Measurements from ENCODE around the gene LRRK1.

Gene LRRK1

DNA sequence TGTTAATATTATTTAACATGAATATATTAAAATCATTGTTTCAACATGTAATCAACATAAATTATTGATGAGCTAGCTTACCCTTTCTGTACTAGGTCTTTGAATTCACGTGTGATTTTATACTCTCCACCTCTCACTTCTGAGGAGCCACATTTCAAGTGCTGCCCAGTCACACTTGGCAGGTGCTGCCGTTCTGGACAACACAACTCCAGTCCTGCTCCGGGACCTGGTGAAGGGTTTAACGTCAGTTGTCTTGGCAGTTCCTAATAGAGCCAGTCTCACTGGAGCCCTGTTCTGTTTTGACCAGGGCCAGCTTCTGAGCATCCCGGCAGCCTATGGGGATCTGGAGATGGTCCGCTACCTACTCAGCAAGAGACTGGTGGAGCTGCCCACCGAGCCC, 64.1 kb downstream of the LRRK1 start:
- no peaks in the 10 kb centered on the region for H3K4me1 ChIP-seq (ENCODE audit: control insufficient read depth, insufficient read depth, low read length)
- peaks cover 2 to 3% of the 10 kb centered on the region in 2 donors for H3K9me3 ChIP-seq (ENCODE audit: control insufficient read depth in 2 of 2, low read length in 2 of 2)
- peaks cover 0 to 4% of the 10 kb centered on the region in 2 donors for H3K36me3 ChIP-seq (ENCODE audit: control insufficient read depth in 2 of 2, insufficient read depth in 2 of 2, low read length in 2 of 2)
- H3K27ac ChIP-seq (ENCODE audit: low read length): no peak overlapping the region
- no peak overlapping the region for H3K4me3 ChIP-seq (ENCODE audit: low read length in 2 of 2)
- no peak overlapping the region for H3K9ac ChIP-seq (ENCODE audit: low read length in 2 of 2)
- no peaks in the 10 kb centered on the region for H3K27me3 ChIP-seq (ENCODE audit: control insufficient read depth in 1 of 2, insufficient read depth in 2 of 2, low read length in 2 of 2)

DNA sequence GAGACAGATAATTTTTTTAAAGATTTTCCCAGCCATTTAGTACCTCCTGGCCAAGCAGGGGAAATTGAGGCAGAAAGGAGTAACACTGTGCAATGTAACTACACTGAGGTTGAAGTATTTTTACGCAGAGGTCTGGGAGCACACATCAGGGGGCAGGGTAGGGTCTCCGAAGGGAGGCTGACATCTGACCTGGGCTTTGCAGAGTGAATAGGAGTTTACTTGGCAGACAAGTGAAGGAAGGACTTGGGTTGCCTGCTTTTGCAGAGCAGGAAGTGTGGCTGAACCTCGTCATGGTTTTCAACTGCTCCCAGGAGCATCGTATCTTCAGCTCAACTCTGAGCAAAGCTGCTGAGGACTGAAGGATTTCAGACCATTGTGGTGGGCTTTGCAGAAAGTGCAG, 66.2 kb downstream of the LRRK1 start:
- Histone ChIP-seq H3K36me3 (ENCODE audit: control insufficient read depth in 2 of 2, insufficient read depth in 2 of 2, low read length in 2 of 2) (peaks cover 0 to 11% of the 10 kb centered on the region in 2 donors), H3K4me1 (ENCODE audit: control insufficient read depth, insufficient read depth, low read length) (no peaks in the 10 kb centered on the region), H3K4me3 (ENCODE audit: low read length in 2 of 2) (no peak overlapping the region), H3K27me3 (ENCODE audit: control insufficient read depth in 1 of 2, insufficient read depth in 2 of 2, low read length in 2 of 2) (no peaks in the 10 kb centered on the region), H3K27ac (ENCODE audit: low read length) (no peak overlapping the region), H3K9ac (ENCODE audit: low read length in 2 of 2) (no peak overlapping the region), H3K9me3 (ENCODE audit: control insufficient read depth in 2 of 2, low read length in 2 of 2) (peaks cover 2 to 3% of the 10 kb centered on the region in 2 donors)

DNA sequence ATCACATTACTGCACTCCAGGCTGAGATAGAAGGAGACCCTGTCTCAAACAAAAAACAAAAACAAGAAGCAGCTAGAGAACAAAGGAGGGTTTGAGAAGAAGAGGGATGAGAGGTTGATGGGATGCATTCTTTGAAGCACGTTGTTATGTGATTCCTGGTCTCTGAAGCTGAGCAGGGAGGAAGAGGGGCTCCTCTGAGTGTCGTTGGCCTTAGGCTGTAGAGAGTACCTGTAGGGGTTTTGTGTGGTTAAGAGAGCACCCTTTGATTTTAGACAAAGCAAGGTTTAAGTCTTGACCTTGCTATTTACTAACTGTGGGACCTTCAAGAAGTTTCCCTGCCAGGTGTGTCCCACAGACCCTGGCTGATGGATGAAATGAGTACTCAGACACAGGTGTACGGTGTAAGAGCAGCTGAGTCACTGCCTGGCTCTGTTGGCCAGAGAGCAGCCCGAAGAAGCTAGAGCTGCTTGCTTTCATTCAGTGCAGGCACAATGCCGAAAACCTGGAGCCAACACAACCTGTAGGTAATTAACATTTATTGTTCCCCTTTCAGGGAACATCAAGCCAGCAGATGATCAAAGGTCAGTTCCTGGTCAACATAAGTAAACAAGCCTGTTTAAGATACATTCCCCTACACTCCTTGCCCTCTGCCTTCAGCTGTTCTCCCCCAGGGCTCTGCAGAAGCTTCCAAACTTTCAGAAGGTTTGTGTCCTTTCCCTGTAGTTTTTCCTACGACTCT, 67.2 kb downstream of the LRRK1 start:
- Histone ChIP-seq H3K4me1 (ENCODE audit: control insufficient read depth, insufficient read depth, low read length) (no peaks in the 10 kb centered on the region), H3K36me3 (ENCODE audit: control insufficient read depth in 2 of 2, insufficient read depth in 2 of 2, low read length in 2 of 2) (peaks cover 0 to 11% of the 10 kb centered on the region in 2 donors), H3K4me3 (ENCODE audit: low read length in 2 of 2) (no peak overlapping the region), H3K27me3 (ENCODE audit: control insufficient read depth in 1 of 2, insufficient read depth in 2 of 2, low read length in 2 of 2) (no peaks in the 10 kb centered on the region), H3K9me3 (ENCODE audit: control insufficient read depth in 2 of 2, low read length in 2 of 2) (peaks cover 0 to 3% of the 10 kb centered on the region in 2 donors), H3K27ac (ENCODE audit: low read length) (no peak overlapping the region), H3K9ac (ENCODE audit: low read length in 2 of 2) (no peak overlapping the region)

DNA sequence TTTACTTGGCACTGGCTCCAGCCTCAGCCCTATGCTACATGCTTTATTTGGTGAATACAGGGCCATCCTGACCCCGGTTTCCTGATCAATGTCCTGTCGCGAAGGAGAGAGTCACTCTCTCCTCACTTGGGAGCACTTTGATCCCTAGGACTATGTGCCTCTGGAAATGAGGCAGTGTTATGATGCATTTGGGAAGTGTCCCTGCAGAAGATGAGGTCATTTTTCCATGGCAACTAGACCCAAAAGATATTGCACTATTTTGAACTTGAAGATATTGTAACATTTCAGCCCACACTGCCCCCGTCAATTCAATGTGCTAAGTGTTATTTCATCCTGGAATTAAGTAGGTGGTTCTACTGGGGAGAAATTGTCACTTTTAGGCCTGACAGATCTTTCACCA, 68.0 kb downstream of the LRRK1 start:
- H3K9ac ChIP-seq (ENCODE audit: low read length in 2 of 2): no peak overlapping the region
- no peak overlapping the region for H3K27ac ChIP-seq (ENCODE audit: low read length)
- H3K36me3 ChIP-seq (ENCODE audit: control insufficient read depth in 2 of 2, insufficient read depth in 2 of 2, low read length in 2 of 2): peaks cover 0 to 10% of the 10 kb centered on the region in 2 donors
- peaks cover 0 to 3% of the 10 kb centered on the region in 2 donors for H3K9me3 ChIP-seq (ENCODE audit: control insufficient read depth in 2 of 2, low read length in 2 of 2)
- no peak overlapping the region for H3K4me3 ChIP-seq (ENCODE audit: low read length in 2 of 2)
- H3K27me3 ChIP-seq (ENCODE audit: control insufficient read depth in 1 of 2, insufficient read depth in 2 of 2, low read length in 2 of 2): no peaks in the 10 kb centered on the region
- no peaks in the 10 kb centered on the region for H3K4me1 ChIP-seq (ENCODE audit: control insufficient read depth, insufficient read depth, low read length)

DNA sequence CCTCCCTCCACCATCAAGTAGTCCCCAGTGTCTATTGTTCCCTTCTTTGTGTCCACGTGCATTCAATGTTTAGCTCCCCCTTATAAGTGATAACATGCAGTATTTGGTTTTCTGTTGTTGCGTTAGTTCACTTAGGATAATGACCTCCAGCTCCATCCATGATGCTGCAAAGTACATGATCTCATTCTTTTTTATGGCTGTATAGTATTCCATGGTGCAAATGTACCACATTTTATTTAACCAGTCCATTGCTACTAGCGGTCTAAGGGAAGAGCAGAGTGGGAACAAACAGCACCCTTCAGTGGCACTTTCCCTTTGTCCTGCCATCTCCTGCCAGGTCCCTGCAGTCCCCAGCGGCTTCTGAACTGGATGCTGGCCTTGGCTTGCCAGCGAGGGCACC, 69.1 kb downstream of the LRRK1 start:
- Histone ChIP-seq H3K9ac (ENCODE audit: low read length in 2 of 2) (no peak overlapping the region), H3K9me3 (ENCODE audit: control insufficient read depth in 2 of 2, low read length in 2 of 2) (peaks cover 0 to 3% of the 10 kb centered on the region in 2 donors), H3K36me3 (ENCODE audit: control insufficient read depth in 2 of 2, insufficient read depth in 2 of 2, low read length in 2 of 2) (peaks cover 0 to 10% of the 10 kb centered on the region in 2 donors), H3K27me3 (ENCODE audit: control insufficient read depth in 1 of 2, insufficient read depth in 2 of 2, low read length in 2 of 2) (no peaks in the 10 kb centered on the region), H3K4me3 (ENCODE audit: low read length in 2 of 2) (no peak overlapping the region), H3K27ac (ENCODE audit: low read length) (no peak overlapping the region), H3K4me1 (ENCODE audit: control insufficient read depth, insufficient read depth, low read length) (no peaks in the 10 kb centered on the region)

DNA sequence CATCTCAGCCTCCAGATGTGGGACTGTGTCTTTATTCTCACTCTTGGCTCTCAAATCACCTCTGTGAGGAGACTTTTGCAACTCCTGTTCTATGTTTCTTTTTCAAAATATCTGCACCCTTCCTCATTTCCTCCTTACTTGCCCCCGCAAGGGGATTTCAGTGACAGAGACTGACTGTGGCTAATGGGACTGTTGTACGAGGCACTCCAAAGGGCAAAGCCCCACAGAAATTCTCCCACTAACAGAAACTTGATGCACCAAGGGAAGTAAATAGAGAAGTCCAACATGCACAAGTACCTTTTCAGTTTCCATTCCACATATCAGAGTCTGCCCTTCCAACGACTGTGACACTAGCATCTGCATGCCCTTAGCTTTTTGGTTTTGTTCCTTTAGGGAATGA, 69.7 kb downstream of the LRRK1 start:
- Histone ChIP-seq H3K4me1 (ENCODE audit: control insufficient read depth, insufficient read depth, low read length) (no peaks in the 10 kb centered on the region), H3K9me3 (ENCODE audit: control insufficient read depth in 2 of 2, low read length in 2 of 2) (peaks cover 0 to 3% of the 10 kb centered on the region in 2 donors), H3K27me3 (ENCODE audit: control insufficient read depth in 1 of 2, insufficient read depth in 2 of 2, low read length in 2 of 2) (no peaks in the 10 kb centered on the region), H3K4me3 (ENCODE audit: low read length in 2 of 2) (no peak overlapping the region), H3K9ac (ENCODE audit: low read length in 2 of 2) (no peak overlapping the region), H3K36me3 (ENCODE audit: control insufficient read depth in 2 of 2, insufficient read depth in 2 of 2, low read length in 2 of 2) (peaks cover 0 to 7% of the 10 kb centered on the region in 2 donors), H3K27ac (ENCODE audit: low read length) (no peak overlapping the region)

DNA sequence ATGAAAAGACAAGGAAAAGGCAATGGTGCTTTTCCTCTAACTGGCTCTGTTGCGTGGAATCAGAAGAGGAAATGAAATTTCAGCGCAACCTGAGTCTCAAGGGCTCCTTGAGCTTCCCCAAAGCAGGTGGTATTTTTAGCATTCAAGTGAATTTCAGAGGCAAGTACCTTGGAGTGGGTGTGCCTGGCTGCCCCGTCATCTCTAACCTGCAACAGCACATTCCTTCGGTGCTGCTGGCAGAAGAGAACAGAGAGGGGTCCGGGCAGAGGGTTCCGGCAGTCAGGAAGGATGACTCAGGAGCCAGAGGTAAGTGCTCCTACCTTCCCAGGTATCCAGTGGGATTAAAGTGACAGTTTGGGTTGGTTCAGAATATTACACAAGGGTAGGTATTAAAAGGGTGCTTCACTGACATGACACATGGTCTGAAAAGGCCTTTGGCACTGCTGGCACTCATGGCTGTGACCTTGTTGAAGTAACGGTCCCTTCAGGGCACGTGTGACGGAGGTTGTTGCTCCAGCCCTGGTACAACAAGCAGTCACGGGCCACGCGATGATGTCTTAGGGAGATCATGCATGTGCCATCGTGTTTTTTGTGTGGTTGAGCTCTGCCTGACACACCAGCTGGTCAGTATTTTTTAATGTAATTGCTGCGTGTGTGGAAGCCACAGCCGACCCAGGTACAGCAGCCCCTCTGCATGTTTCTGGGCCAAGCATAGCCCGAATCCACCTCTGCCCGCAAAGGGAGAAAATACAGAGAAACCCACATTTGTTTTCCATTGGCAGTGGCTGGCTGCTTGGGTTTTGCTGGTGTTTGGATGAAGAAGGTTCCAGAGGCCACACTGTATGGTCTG, 75.7 kb downstream of the LRRK1 start:
- Histone ChIP-seq H3K27ac (ENCODE audit: low read length) (no peak overlapping the region), H3K9me3 (ENCODE audit: control insufficient read depth in 2 of 2, low read length in 2 of 2) (no peaks in the 10 kb centered on the region), H3K27me3 (ENCODE audit: control insufficient read depth in 1 of 2, insufficient read depth in 2 of 2, low read length in 2 of 2) (no peaks in the 10 kb centered on the region), H3K4me1 (ENCODE audit: control insufficient read depth, insufficient read depth, low read length) (no peaks in the 10 kb centered on the region), H3K9ac (ENCODE audit: low read length in 2 of 2) (no peak overlapping the region), H3K36me3 (ENCODE audit: control insufficient read depth in 2 of 2, insufficient read depth in 2 of 2, low read length in 2 of 2) (no peaks in the 10 kb centered on the region), H3K4me3 (ENCODE audit: low read length in 2 of 2) (no peak overlapping the region)

DNA sequence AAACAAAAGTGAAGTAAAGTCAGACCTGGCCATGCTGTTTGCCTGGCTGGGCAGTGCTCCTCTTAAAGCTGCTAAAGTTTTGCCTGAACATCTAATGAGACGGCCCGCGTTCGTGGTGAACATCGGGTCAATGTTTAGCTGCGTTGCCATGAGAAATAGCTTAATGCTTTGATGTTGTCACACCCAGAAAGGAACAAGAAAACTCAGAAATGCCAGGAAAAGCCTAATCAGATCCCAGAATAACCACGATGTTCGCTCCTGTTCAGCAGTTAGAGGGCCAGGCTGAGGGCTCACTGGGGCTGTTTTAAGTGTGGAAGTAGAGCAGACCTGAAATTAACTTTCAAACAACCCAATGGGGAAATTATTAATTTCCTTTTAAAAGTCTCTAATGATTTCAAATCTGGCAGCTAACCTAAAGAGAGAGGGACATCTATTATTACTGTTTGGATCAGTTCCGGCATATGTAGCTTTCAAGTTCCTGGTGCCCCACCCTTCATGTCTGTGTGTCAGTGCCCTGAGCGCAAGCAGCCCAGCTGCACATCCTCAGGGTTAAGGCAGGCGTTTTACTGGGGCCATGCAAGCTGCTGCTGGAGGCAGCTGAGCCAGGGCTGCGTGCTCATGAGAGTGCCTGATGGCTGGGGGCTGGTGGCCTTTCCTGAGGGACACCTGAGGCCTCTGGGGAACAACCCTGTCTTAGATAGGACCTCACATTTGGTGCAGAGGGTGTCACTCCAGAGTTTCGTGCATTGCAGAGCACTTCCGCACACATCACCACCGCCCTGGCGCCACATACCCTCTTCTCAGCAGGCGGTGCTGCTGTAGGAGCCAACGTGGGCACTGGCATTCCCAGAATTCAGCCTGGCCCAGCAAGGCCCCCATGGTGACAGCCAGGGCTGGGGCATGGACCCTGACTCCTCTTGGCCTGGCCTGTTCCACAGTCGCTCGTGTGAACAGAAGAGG, 76.6 kb downstream of the LRRK1 start:
- Histone ChIP-seq H3K9me3 (ENCODE audit: control insufficient read depth in 2 of 2, low read length in 2 of 2) (no peaks in the 10 kb centered on the region), H3K9ac (ENCODE audit: low read length in 2 of 2) (no peak overlapping the region), H3K27me3 (ENCODE audit: control insufficient read depth in 1 of 2, insufficient read depth in 2 of 2, low read length in 2 of 2) (no peaks in the 10 kb centered on the region), H3K36me3 (ENCODE audit: control insufficient read depth in 2 of 2, insufficient read depth in 2 of 2, low read length in 2 of 2) (no peaks in the 10 kb centered on the region), H3K27ac (ENCODE audit: low read length) (no peak overlapping the region), H3K4me3 (ENCODE audit: low read length in 2 of 2) (no peak overlapping the region), H3K4me1 (ENCODE audit: control insufficient read depth, insufficient read depth, low read length) (no peaks in the 10 kb centered on the region)

DNA sequence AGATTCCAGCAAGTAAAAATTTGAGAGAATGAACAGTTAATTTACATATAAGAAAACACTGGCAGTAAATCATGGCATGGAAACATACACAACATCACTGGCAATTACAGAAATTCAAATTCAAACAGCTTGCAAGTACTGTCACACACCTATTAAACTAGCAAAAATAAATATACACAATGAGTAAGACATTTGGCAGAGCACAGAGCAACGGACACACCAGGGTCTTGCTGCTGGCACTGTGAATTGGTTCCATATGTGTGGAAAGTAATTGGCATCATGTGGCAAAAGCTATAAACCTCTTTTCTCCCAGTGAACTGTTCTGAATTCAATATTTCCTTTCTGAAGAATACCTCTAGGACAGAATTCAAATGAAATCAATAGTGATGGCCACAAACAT, 78.3 kb downstream of the LRRK1 start:
- Histone ChIP-seq H3K9me3 (ENCODE audit: control insufficient read depth in 2 of 2, low read length in 2 of 2) (no peaks in the 10 kb centered on the region), H3K9ac (ENCODE audit: low read length in 2 of 2) (no peak overlapping the region), H3K27ac (ENCODE audit: low read length) (no peak overlapping the region), H3K4me1 (ENCODE audit: control insufficient read depth, insufficient read depth, low read length) (no peaks in the 10 kb centered on the region), H3K4me3 (ENCODE audit: low read length in 2 of 2) (no peak overlapping the region), H3K27me3 (ENCODE audit: control insufficient read depth in 1 of 2, insufficient read depth in 2 of 2, low read length in 2 of 2) (peaks cover 0 to 2% of the 10 kb centered on the region in 2 donors), H3K36me3 (ENCODE audit: control insufficient read depth in 2 of 2, insufficient read depth in 2 of 2, low read length in 2 of 2) (no peaks in the 10 kb centered on the region)

DNA sequence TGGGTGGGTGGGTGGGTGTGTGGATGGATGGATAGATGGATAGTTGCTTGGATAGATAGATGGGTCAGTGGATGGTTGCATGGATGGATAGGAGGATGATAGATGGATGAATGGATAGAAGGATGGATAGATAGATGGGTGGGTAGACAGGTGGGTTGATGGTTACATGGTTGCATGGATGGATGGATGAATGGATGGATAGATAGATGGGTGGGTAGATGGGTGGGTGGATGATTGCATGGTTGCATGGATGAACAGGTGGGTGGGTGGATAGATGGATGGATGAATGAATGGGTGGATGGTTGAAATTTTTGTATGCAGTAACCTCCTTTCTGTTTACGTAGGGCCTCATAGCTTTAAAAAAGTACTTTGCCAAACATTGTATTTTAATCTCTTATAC, 79.5 kb downstream of the LRRK1 start:
- no peak overlapping the region for H3K27ac ChIP-seq (ENCODE audit: low read length)
- no peaks in the 10 kb centered on the region for H3K9me3 ChIP-seq (ENCODE audit: control insufficient read depth in 2 of 2, low read length in 2 of 2)
- H3K4me3 ChIP-seq (ENCODE audit: low read length in 2 of 2): no peak overlapping the region
- H3K27me3 ChIP-seq (ENCODE audit: control insufficient read depth in 1 of 2, insufficient read depth in 2 of 2, low read length in 2 of 2): peaks cover 0 to 2% of the 10 kb centered on the region in 2 donors
- H3K4me1 ChIP-seq (ENCODE audit: control insufficient read depth, insufficient read depth, low read length): no peaks in the 10 kb centered on the region
- H3K36me3 ChIP-seq (ENCODE audit: control insufficient read depth in 2 of 2, insufficient read depth in 2 of 2, low read length in 2 of 2): no peaks in the 10 kb centered on the region
- no peak overlapping the region for H3K9ac ChIP-seq (ENCODE audit: low read length in 2 of 2)

All from stomach smooth muscle (tissue), 2 donors.